Astrocyte (in vitro differentiated cells and primary cell): ENCODE results near the gene COLEC11. TPM values are rescaled to one million over a fixed set of nuclear protein-coding genes. Genes with fewer than 3 reads are reported as not detected.
"Not testable (repeated sequence)": the region's sequence is repeated elsewhere in the genome, so short reads cannot be mapped to it uniquely, and the experiment has no call there.

Source experiments
- DNase-seq: peaks from one replicate; pipeline ENCODE4 v3.0.0-alpha.2; 2010; ENCODE audit warnings: low read depth
- FAIRE-seq: peaks from 2 replicates; lab custom pipeline; 2011; peaks lifted over from hg19 to GRCh38; lab: Jason Lieb, UNC
- H2AFZ ChIP-seq: 2 replicates; pipeline ENCODE4 v1.6.0; 2012; ENCODE audit warnings: low read depth, low read length, inconsistent platforms
- H3K27ac ChIP-seq: 2 replicates; pipeline ENCODE4 v1.5.1; 2011; ENCODE audit warnings: low read depth, low read length, inconsistent platforms
- H3K27me3 ChIP-seq: 2 replicates; pipeline ENCODE4 v1.6.0; 2011; ENCODE audit warnings: low read length, inconsistent platforms; ENCODE audit not compliant: insufficient read depth
- H3K36me3 ChIP-seq: 2 replicates; pipeline ENCODE4 v1.5.1; 2011; ENCODE audit warnings: low read length, inconsistent platforms; ENCODE audit not compliant: insufficient read depth
- H3K4me1 ChIP-seq: 2 replicates; pipeline ENCODE4 v1.5.1; 2011; ENCODE audit warnings: low read length, inconsistent platforms; ENCODE audit not compliant: insufficient read depth
- H3K4me2 ChIP-seq: 2 replicates; pipeline ENCODE4 v1.6.0; 2012; ENCODE audit warnings: low read length, inconsistent platforms
- H3K4me3 ChIP-seq: 2 replicates; pipeline ENCODE4 v1.5.1; 2011; ENCODE audit warnings: low read depth, mild to moderate bottlenecking, low read length, inconsistent platforms; ENCODE audit not compliant: insufficient read depth
- H3K79me2 ChIP-seq: 2 replicates; pipeline ENCODE4 v1.6.0; 2012; ENCODE audit warnings: mild to moderate bottlenecking, low read length, inconsistent platforms; ENCODE audit not compliant: insufficient read depth
- H3K9ac ChIP-seq: 2 replicates; pipeline ENCODE4 v1.6.0; 2012; ENCODE audit warnings: mild to moderate bottlenecking, low read length, inconsistent platforms
- H3K9me3 ChIP-seq: 2 replicates; pipeline ENCODE4 v1.5.1; 2012; ENCODE audit warnings: low read depth, mild to moderate bottlenecking, low read length, inconsistent platforms; ENCODE audit not compliant: insufficient read depth
- H4K20me1 ChIP-seq: 2 replicates; pipeline ENCODE4 v1.6.0; 2012; ENCODE audit warnings: low read length, inconsistent platforms; ENCODE audit not compliant: insufficient read depth
- H3K27ac Mint-ChIP-seq: one replicate; pipeline ENCODE4 v1.8.0; 2021; ENCODE audit warnings: mild to moderate bottlenecking, mixed read lengths; ENCODE audit not compliant: unreplicated experiment
- H3K27me3 Mint-ChIP-seq: one replicate; pipeline ENCODE4 v1.8.0; 2021; ENCODE audit warnings: low read depth, mixed read lengths; ENCODE audit not compliant: unreplicated experiment
- H3K36me3 Mint-ChIP-seq: one replicate; pipeline ENCODE4 v1.8.0; 2021; ENCODE audit warnings: low read depth, mixed read lengths; ENCODE audit not compliant: unreplicated experiment
- H3K4me1 Mint-ChIP-seq: one replicate; pipeline ENCODE4 v1.8.0; 2021; ENCODE audit warnings: low read depth, mixed read lengths; ENCODE audit not compliant: unreplicated experiment
- H3K4me3 Mint-ChIP-seq: one replicate; pipeline ENCODE4 v1.8.0; 2021; ENCODE audit warnings: mild to moderate bottlenecking, moderate library complexity, mixed read lengths; ENCODE audit not compliant: unreplicated experiment
- H3K9me3 Mint-ChIP-seq: one replicate; pipeline ENCODE4 v1.8.0; 2021; ENCODE audit warnings: mild to moderate bottlenecking, mixed read lengths; ENCODE audit not compliant: unreplicated experiment
- CTCF ChIP-seq: IDR thresholded peaks from 2 replicates; pipeline ENCODE4 v1.5.1; 2011; ENCODE audit warnings: low read depth, mild to moderate bottlenecking, inconsistent platforms, low read length, moderate library complexity; ENCODE audit not compliant: insufficient read depth
- EZH2 ChIP-seq: IDR thresholded peaks from 2 replicates; pipeline ENCODE4 v1.6.1; 2012; ENCODE audit warnings: mild to moderate bottlenecking, low read length, inconsistent platforms; ENCODE audit not compliant: insufficient read depth
- total RNA-seq: library from RNA; stranded (reverse); gene quantifications from 2 replicates; pipeline ENCODE4 v1.2.1, GENCODE V29; 2021

Gene COLEC11
- total RNA-seq, 1 donor from 2014 or later: not detected

- no peak overlapping the region for H2AFZ ChIP-seq
- no peaks in the 10 kb centered on the region for H4K20me1 ChIP-seq
- DNase-seq: no peak
- no peak overlapping the region for H3K4me2 ChIP-seq
- Mint-ChIP-seq H3K4me3 (no peak overlapping the region), H3K9me3 (peaks cover 3% of the 10 kb centered on the region), H3K27me3 (peaks cover 40% of the 10 kb centered on the region), H3K4me1 (no peaks in the 10 kb centered on the region), H3K36me3 (no peaks in the 10 kb centered on the region), H3K27ac (peak overlapping the region; percentile 23)
- no peak overlapping the region for H3K4me3 ChIP-seq
- no peaks in the 10 kb centered on the region for H3K4me1 ChIP-seq
- H3K27ac ChIP-seq: no peak overlapping the region
- no peaks in the 10 kb centered on the region for H3K27me3 ChIP-seq
- H3K79me2 ChIP-seq: no peaks in the 10 kb centered on the region
- H3K9ac ChIP-seq: no peak overlapping the region
- no peaks in the 10 kb centered on the region for H3K9me3 ChIP-seq
- FAIRE-seq: no peak
- no peaks in the 10 kb centered on the region for H3K36me3 ChIP-seq
- TF ChIP-seq EZH2: no peak
Measured at GRCh38 chr2:3635171-3635974, 40.5 kb downstream of the COLEC11 start.

- not testable (repeated sequence) for H3K9ac ChIP-seq, H4K20me1 ChIP-seq, H3K9me3 ChIP-seq, H2AFZ ChIP-seq, H3K36me3 ChIP-seq, H3K79me2 ChIP-seq, H3K36me3 Mint-ChIP-seq, H3K27ac Mint-ChIP-seq, H3K4me3 Mint-ChIP-seq, H3K4me2 ChIP-seq, DNase-seq, H3K27me3 ChIP-seq, H3K4me3 ChIP-seq, H3K27ac ChIP-seq, H3K4me1 Mint-ChIP-seq, FAIRE-seq, H3K9me3 Mint-ChIP-seq, H3K4me1 ChIP-seq
- peaks cover 40% of the 10 kb centered on the region for H3K27me3 Mint-ChIP-seq
Measured at GRCh38 chr2:3635975-3636327, 41.0 kb downstream of the COLEC11 start.

GRCh38 chr2:3636586-3637310 is 41.8 kb downstream of the COLEC11 start:
- Histone ChIP-seq H3K4me1 (no peaks in the 10 kb centered on the region), H3K27ac (no peak overlapping the region), H3K9ac (no peak overlapping the region), H3K79me2 (no peaks in the 10 kb centered on the region), H3K27me3 (no peaks in the 10 kb centered on the region), H2AFZ (no peak overlapping the region), H4K20me1 (no peaks in the 10 kb centered on the region), H3K4me3 (no peak overlapping the region), H3K36me3 (no peaks in the 10 kb centered on the region), H3K4me2 (no peak overlapping the region), H3K9me3 (no peaks in the 10 kb centered on the region)
- no peak for DNase-seq
- H3K4me3 Mint-ChIP-seq: no peak overlapping the region
- peaks cover 3% of the 10 kb centered on the region for H3K9me3 Mint-ChIP-seq
- TF ChIP-seq CTCF (no peak), EZH2 (no peak)
- no peak overlapping the region for H3K27ac Mint-ChIP-seq
- peaks cover 40% of the 10 kb centered on the region for H3K27me3 Mint-ChIP-seq
- no peaks in the 10 kb centered on the region for H3K36me3 Mint-ChIP-seq
- H3K4me1 Mint-ChIP-seq: no peaks in the 10 kb centered on the region
- no peak for FAIRE-seq
